ENCODE measurements around the gene SEMG2.

The SEMG2 gene, protein sequence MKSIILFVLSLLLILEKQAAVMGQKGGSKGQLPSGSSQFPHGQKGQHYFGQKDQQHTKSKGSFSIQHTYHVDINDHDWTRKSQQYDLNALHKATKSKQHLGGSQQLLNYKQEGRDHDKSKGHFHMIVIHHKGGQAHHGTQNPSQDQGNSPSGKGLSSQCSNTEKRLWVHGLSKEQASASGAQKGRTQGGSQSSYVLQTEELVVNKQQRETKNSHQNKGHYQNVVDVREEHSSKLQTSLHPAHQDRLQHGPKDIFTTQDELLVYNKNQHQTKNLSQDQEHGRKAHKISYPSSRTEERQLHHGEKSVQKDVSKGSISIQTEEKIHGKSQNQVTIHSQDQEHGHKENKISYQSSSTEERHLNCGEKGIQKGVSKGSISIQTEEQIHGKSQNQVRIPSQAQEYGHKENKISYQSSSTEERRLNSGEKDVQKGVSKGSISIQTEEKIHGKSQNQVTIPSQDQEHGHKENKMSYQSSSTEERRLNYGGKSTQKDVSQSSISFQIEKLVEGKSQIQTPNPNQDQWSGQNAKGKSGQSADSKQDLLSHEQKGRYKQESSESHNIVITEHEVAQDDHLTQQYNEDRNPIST

DNA sequence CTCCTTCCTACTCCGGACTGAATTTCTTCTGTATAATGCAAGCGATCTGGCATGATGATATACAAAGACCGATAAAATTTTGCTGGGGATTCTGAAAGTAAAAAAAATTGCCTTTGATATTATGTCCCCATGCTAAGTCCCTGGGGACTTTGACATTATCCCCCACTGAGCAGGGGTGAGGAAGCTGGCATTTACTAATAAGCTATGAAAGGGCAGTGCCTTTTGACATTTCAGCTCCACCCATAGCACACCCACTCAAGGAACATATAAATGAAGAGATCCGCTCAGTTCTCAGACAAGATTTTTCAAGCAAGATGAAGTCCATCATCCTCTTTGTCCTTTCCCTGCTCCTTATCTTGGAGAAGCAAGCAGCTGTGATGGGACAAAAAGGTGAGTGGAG lies at the start of gene SEMG2:
SEMG2 (plus strand) TSS at position 298 of the 400 bp plus-strand sequence; CDS start at position 315, 17 bp downstream.
- no peak for DNase-seq

DNA sequence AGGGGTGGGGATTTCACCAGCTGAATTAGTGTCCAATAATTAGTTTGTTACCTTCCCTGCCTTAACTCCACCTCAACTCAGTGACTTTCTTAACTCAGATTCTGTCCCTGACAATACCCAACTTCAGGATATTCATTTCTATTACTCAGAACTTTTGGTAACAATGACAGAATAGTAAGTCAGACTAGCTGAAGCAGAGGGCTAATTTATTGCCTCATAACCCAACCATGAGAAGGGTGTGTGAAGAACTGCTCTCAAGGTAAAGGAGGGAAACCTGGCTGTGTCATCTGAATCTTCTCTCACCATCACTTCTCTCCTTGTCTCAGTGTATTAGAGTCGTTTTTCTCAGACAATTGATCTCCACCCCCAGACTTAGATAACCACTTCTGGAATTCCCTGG lies 47.7 kb upstream of the SEMG2 start:
- DNase-seq, result no peak

DNA sequence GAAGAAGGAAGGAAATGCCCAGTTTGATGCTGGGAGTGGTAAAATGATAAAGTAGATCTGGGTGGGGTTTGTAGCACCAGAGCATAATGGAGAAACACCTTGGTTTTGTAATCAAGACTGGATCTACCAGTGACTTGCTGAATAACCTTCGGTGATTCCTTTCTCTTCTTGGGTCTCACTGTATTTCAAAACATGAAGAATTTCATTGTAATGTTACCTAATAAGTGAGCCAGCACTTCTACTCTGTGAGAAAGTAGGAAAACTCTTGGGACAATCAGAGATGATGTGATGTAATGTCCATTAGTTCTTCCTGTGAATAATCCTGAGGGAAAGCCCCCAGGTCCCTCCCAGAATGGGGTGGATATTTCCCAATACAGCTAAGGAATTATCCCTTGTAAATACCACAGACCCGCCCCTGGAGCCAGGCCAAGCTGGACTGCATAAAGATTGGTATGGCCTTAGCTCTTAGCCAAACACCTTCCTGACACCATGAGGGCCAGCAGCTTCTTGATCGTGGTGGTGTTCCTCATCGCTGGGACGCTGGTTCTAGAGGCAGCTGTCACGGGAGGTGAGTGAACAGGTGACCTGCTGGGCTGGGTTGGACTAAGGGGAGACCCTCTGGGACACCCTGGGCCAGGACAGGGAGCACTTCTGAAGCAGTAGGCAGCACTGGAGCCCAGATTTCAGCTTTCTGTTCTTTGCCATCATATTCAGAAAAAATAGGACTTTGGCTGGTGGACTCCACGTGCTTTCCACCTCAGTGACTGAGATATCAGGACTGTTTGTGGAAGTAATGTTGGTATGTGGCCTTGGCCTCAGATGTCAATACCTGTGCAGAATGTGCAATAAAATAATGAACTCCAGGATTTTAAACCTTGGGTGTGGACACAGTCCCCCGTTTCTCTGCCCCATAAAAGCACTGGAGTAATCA lies 46.5 kb upstream of the SEMG2 start, which contains the start of gene PI3:
PI3 (plus strand) TSS at position 469 of the 931 bp plus-strand sequence; CDS start at position 490, 21 bp downstream.
- no peak for DNase-seq

DNA sequence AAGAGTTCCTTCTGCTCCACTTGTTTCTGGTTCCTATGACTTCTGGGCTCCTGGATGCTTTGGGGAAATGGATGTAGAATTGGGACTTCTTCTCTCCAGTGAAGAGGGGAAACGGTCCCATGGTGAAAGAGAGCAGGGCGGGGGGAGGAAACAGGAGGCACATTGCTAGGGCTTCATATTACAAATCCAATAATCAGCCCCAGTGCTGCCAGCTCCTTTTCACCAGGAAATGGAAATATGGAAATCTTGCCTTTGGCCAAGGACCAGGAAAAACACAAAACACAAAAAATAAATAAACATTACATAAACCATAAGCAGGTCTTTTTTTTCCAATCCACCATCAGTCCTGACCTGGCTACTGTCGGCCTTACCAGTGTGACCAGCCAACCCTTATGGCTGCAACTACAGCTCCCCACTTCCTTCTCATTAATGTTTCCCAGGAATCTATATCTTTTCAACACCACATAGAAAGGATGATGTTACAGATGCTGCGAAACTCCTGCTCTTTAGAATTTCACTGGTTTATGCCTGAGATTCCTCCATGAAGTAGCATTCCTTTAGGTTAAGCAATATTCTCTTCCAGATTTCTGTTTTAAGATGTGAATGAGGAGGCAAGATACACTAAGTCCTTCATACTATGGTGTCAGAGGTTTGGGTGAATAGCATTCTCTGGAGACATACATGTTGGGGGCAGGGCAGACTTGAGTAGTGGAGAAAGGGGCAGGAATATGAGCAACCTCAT lies 44.5 kb upstream of the SEMG2 start:
- DNase-seq, result no peak

DNA sequence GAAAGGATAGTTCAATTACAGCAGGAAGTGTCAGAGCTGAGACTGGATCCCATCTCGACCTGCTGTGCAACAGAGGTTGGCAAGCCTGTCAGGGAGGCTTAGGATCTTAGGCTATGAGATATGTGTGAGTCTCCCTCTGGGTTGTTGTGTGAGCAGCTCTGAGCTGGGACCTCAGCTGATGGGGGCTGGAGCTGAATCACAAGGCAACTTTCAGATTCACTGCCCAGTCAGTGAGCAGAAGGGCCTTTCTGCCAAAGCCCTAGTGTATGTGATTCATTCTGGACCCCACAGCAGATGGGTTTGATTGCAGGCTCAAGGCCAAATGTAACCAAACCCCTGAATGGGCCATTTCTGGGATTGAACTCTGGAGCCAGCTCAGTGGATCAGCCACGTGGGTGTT lies 42.0 kb upstream of the SEMG2 start:
- DNase-seq, result no peak

DNA sequence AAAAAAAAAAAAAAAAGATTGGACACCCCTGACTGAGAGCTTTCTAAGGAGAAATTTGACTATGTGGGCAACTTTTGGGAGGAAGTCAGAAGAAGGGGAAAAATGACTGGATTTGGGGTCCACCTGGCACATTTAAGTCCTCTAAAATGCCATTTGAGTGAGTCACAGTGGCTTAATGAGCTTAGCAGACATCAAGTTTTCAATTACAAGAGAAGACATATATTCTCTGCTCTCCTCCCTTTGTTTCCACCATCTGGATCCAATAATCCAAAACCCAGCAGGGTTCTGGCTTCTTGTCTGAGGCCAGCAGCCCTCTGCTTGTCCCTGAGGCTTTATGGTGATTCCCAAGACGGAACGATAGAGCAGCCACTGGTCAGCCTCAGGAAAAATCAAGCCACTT lies 39.5 kb upstream of the SEMG2 start:
- DNase-seq, result no peak

DNA sequence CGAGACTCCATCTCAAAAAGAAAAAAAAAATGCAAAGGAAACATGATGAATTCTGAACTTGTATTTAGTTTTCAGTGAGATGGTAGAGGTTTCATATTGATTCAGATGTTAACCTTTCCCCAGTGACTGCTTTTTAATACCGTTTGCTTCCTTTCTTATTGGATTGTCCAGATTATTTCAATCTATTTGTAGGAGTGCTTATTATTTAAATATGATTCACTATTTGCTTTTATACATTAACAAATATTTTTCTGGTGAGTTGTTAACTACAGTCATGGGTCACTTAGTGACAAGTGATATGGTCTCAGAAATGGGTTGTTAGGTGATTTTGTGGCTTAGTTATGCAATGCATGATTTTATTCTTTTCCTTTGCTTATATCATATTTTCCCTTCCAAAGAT lies 38.1 kb upstream of the SEMG2 start:
- DNase-seq, result no peak

DNA sequence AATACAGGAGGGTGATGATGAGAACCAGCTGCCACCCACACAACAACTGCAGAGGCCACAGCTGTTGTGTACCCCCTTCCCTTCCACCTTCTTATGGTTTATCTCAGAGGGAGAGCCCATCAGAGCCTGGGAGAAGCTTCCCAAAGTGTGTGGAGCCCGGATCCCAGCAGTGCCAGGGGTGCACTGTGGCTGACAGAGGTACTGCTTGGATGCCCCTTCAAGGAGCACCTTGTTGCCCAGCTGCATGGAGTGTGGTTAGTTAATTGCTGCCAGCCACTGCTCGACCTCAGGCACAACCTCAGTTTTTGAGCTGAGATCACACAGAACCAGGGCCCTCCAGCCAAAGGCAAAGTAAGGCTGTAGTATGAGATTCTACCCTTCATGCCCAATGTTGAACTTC lies 33.5 kb upstream of the SEMG2 start:
- no peak for DNase-seq

DNA sequence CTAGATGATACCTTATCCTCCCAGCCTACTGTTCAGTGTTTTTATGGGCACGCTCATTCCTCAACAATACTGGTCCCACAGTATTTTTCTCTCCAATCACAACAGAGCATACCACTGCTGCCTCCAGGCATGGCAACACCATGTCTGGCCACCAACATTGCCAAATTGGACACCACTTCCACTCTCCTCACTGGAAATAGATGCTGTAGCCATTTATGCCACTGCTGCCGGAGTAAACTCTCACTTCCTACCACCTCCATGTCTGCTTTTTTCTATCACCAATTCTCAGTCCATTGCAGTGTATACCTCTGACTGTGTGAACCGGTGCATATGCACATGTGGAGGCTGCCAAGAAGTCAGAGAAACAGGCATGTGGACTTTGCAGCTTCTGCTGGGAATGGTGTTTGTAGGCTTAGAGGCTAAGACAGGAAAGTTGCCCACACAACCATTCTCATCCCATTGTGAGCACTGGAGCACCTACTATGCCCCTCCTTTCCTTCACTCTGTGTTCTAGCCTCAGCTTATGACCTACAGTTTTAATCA lies 32.0 kb upstream of the SEMG2 start:
- DNase-seq, result no peak

DNA sequence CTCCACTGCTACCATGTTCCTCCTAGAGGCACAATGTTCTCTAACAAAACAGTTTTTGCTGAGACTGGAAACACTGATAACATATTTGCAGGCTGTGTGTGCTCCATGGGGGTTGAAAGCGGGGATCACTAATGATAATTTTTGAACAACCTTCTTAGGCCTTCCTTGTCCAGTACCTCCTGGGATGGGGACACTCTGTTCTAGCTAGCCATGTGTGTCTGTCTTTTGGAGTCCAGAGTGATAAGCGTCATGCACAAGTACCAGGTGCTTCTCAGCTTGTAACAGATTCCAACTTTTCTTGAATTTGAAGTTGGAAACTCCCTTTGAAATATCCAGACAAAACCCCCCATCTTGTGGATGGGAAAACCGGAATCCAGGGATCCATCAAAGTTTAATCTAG lies 31.3 kb upstream of the SEMG2 start:
- no peak for DNase-seq

DNA sequence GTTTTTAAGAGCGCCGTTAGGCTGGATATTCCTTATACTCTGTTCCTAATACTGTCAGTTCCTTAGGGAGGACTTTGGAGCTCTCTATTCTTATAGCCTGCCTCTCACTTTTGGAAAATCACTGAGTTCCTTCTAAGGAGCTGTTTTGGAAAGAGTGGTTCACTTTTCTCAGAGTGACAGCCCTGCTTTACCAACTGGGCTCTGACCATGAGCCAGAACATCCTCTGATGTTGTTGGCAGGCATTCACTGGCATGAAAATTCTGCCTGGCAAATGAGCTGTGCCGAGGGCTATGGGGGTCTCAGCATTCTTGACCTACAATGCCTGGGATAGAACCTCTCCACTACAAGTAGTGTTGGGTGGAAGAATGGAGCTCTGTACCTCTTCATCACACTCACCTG lies 29.2 kb upstream of the SEMG2 start:
- DNase-seq, result no peak

DNA sequence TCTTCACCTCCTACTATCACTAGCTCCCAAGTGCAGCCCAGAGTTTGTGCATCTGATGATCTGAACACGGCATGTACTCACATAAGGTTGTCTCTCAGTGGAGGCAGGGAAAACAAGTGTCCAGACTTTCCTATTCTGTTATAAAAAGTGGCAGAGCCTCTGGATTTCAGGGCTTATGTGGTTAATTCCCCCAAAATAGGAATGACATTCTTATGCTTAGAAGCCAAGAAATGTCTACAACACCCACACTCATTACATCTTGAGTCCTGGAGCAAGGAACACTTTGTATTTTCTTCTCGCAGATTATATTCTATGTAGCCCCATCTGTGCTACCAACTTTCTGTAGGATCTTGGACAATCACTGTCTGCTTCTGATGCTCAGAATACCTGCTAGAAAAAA lies 27.8 kb upstream of the SEMG2 start:
- DNase-seq, result no peak

DNA sequence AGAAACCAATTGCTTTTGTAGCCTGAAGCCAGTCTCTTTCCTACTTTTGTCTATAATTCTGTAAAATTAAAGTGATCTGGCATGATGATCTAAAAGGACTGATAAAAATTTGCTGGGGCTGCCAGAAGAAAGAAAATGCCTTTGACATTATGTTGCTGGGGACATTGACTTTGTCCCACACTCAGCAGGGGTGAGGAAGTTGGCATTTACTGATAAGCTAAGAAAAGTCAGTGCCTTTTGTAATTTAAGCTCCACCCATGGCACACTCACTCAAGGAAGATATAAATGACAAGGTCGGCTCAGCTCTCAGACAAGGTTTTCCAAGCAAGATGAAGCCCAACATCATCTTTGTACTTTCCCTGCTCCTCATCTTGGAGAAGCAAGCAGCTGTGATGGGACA lies 14.4 kb upstream of the SEMG2 start, which contains the start of gene SEMG1:
SEMG1 (plus strand) TSS at position 309 of the 400 bp plus-strand sequence; CDS start at position 330, 21 bp downstream.
- DNase-seq, result no peak

DNA sequence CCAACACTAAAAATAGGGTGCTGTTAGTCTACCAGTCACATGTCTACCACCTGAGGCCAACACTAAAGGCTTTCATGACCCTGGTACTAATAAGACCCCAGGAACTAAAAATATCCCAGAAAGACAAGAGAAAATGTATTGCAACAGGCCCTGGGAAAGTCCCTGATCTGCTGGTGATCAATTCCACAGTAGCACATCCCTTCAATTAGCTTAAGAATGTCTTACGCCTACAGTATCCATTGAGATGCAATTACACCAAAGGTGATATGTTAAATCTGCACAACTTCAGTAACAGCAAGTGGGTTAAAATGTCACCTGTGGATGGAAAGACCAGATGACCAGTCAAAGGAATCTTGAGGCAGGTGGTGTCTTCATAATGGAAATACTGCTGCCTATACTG lies 11.2 kb upstream of the SEMG2 start:
- DNase-seq, result no peak

DNA sequence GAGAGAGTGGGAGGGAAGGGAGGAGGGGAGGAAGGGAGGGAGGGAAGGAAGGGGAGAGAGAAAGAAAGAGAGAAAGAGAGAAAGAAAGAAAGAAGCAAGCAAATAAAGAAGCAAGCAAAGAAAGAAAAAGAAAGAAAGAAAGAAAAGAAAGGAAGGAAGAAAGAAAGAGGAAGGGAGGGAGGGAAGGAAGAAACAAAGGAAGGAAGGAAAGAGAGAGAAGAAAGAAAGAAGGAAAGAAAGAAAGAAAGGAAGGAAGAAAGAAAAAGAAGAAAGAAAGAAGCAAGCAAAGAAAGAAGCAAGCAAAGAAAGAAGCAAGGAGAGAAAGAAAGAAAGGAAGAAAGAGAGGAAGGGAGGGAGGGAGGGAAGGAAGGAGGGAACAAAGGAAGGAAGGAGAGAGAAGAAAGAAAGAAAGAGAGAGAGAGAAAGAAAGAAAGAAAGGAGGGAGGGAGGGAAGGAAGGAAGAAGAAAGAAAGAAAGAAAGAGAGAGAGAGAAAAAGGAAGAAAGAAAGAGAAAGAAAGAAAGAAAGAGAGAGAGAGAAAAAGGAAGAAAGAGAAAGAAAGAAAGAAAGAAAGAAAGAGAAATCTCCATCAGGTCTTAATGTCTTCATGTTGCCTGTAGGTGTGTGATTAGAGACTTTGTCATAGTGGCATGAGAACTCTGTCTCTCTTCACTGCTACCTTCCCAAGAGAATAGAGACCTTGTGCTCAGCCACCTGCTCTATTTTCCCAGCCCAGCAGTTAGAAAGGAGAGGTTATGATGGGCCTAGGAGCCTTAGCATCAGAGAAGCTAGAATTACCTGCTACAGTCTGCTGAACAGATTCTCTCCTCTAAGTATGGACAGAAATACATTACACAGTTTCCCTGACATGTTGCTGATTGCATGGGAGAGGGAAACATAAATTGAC lies 9.4 kb upstream of the SEMG2 start:
- no peak for DNase-seq

DNA sequence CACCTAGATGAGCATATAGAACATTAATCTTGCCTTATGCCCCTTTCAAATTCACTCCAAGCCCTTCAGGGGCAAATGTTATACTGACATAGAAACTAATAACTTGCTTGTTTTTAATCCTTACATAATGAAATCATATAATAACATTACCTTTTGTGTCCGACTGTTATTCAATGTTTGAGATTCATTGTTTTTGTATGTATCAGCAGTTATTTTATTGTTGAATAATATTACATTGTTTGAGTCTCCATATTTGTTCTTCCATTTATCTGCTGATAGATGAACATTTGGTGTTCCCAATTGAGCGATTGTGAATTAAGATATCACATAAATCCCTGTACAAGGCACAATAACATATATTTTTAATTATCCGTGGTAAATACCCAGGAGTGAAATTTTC lies 8.3 kb upstream of the SEMG2 start:
- DNase-seq, result no peak

DNA sequence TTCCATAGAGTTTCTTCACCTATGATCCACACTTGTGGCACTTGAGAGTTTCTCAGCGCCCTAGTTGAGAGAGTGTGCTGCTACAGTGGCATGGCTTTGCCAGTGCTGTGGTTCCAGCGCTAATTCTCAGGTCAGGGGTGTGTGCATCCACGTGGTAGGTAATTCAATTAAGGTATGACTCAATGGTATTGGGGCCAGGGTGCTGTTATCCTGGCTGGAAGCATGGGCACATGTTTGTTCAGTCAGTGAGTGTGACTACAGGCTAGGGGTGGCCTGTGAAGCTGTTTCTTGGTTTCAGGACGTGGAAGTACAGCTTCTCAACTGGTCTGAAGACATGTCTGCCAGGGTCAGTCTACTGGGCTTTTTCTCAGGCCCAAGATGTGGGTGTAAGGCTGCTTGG lies 3.0 kb upstream of the SEMG2 start:
- no peak for DNase-seq

DNA sequence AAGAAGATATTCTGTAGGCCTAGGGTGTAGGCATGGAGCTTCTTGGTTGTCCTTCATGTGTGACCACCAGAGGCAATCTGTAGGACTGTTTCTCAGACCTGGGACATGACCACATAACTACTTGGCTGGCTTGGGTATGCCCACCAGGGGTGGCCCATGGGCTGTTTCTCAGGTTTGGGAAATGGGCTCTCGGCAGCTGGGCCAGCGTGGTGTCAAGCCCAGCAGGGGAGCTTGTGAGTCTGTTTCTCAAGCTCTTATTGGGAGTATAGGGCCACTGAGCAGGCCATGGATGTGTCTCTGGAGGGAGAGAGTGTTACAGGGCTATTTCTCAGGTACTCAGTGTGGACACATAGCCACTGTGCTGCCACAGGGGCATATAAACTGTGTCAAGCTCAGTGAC lies 2.5 kb upstream of the SEMG2 start:
- DNase-seq, result no peak

DNA sequence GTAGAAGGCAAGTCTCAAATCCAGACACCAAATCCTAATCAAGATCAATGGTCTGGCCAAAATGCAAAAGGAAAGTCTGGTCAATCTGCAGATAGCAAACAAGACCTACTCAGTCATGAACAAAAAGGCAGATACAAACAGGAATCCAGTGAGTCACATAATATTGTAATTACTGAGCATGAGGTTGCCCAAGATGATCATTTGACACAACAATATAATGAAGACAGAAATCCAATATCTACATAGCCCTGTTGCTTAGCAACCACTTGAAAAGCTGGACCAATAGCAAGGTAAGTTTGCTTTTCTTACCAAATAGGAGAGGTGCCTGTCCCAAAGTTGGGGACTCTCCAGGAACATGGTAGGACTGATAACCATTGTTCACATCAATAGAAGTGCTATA lies 2.0 kb downstream of the SEMG2 start:
- DNase-seq, result no peak

DNA sequence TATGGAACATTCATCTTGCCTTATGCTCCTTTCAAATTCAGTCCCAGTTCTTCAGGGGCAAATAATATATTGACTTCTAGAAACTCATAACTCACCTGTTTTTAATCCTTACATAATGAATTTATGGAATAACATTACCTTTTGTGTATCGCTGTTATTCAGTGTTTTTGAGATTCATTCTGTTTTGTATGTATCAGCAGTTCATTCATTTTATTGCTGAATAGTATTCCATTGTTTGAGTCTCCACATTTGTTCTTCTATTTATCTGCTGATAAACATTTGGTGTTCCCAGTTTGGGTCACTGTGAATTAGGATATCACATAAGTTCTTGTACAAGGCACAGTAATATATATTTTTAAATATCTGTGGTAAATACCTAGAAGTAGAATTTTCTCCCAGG lies 5.1 kb downstream of the SEMG2 start:
- no peak for DNase-seq
